HL-60/S4 treated with retinoic acid at 250 ng/mL for 4 days and 3 days (cell line): Measurements from ENCODE around the gene FBLN2.

ENCODE experiments used
- in situ Hi-C: fragments of 300-500 bp; cut with MboI; formaldehyde crosslinking; loops from 2 replicates; pipeline ENCODE4 v1.7.0; 2022; ENCODE audit warnings: low sequenced_read_pairs

The FBLN2 gene

GRCh38 chr3:13564751-13565560 is 16.0 kb downstream of the FBLN2 start:
- in situ Hi-C loops: no loop called here

GRCh38 chr3:13565581-13566452 is 16.9 kb downstream of the FBLN2 start:
- in situ Hi-C loops: no loop called here

DNA sequence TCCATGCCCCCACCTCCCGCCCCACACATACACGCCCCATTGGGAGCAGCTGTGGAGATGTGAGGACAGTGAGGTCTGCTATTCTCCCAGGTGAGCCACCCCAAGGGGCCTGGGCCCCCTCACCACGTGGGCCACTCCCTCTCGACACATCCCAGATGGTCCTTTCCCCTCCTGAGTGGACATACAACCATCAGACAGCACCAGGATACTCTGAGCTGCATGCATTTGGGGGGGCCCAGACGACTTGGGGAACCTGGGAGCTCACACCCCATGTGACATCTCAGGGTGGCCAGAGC is 17.5 kb downstream of the FBLN2 start:
- in situ Hi-C loops: no loop called here

GRCh38 chr3:13566769-13567310 is 17.9 kb downstream of the FBLN2 start:
- in situ Hi-C loops: no loop called here

GRCh38 chr3:13567684-13568514 is 19.0 kb downstream of the FBLN2 start:
- in situ Hi-C loops: no loop called here

GRCh38 chr3:13568515-13569028 is 19.6 kb downstream of the FBLN2 start:
- in situ Hi-C loops: no loop called here

DNA sequence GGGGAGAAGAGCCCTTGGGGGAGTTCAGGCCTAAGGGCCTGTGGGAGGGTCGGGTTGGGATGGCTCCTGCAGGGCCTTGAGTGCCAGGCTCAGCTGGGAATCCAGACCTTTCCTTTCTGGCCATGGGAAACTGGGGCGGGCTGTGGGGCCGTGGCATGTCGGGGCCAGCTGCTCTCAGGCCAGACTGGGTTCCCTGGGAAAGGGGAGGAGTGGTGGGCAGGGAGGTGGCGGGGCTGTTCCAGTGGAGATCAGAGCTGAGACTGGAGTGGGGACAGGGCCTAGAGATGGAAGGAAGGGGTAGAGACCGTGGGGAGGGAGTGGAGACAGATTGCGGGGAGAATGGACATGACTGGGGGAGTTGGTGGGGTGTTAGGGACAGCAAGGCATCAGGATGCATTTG is 20.3 kb downstream of the FBLN2 start:
- in situ Hi-C loops: no loop called here

DNA sequence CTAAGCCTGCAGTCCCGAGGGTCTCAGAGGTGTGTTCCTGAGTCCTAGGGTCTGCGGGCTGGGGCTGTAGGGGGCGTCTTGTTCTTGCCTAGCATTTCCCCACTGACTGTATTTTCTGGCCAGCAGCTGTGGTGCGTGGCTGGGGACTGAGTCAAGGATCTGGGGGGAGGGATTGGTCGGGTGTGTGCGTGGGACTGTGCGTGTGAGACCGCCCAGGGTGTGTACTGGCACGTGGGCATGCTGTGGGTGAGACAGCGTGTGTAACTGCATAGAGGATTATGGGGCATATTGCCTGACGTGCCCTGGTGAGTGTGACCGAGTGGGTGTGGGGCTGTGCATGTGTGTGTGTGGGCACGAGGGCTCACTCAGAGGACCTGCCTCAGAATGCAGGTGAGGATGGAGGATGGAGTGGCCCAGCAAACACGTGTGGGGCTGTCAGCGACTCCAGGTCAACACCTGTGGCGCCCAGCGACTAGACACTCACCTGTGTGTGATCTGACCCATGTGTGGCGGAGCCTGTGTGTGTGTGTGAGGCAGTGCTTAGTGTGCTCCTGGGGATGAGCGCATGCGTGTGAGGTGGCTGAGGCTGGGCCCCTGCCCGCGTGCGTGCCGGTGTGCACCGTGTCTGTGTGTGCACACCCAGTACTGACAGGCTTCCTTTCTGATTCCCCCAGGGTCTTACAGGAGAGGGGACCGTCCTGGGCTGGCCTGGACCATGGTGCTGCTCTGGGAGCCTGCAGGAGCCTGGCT is 20.9 kb downstream of the FBLN2 start:
- in situ Hi-C loops: no loop called here

- in situ Hi-C loops: no loop called here
These were observed 21.7 kb downstream of the FBLN2 start for GRCh38 chr3:13570391-13571194.

DNA sequence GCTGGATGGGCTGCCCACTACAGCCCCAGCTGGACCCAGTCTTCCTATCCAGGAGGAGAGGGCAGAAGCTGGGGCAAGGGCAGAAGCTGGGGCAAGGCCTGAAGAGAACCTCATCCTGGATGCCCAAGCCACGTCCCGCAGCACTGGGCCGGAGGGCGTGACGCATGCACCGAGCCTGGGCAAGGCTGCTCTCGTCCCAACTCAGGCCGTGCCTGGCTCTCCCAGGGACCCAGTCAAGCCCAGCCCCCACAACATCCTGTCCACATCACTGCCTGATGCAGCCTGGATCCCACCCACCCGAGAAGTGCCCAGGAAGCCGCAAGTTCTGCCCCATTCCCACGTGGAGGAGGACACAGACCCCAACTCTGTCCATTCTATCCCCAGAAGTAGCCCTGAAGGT is 22.3 kb downstream of the FBLN2 start:
- in situ Hi-C loops: no loop called here

GRCh38 chr3:13571831-13572750 is 23.2 kb downstream of the FBLN2 start:
- in situ Hi-C loops: no loop called here

GRCh38 chr3:13572926-13573623 is 24.1 kb downstream of the FBLN2 start:
- in situ Hi-C loops: no loop called here

GRCh38 chr3:13574083-13574797 is 25.3 kb downstream of the FBLN2 start:
- in situ Hi-C loops: no loop called here

GRCh38 chr3:13574798-13575451 is 26.0 kb downstream of the FBLN2 start:
- in situ Hi-C loops: no loop called here

DNA sequence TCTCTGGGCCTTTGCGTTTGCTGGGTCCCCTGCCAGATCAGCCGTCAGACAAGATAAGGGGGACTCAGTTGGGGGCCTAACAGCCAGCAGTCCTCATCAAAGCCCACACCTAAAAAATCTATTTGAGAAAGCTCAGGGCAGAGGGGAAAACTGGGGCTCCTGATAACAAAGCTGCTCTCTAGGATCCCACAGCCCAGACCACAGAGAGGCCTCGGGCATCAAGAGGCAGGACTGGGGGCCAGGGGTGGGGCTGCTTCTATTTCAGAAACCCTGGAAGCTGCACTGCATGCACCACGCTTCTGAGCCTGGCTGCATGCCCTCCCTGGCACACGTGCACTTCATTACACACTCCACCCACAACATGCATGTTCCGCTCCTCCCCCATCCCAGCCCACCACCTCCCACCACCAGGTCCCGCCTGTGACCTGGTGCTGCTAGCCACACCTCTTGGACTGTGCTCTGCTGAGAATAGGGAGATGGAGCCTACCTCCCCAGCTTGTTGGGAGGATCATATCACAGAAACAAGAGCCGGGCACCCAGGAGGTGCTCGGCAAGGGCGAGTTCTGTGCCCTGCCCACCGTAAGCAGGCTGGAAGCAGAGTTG is 26.6 kb downstream of the FBLN2 start:
- in situ Hi-C loops: no loop called here
